Ishikawa (cell line): ENCODE measurements around the gene SYT15.

Experiments used
- CREB1 ChIP-seq: IDR thresholded peaks from 2 replicates; pipeline ENCODE4 v1.6.1; 2012; ENCODE audit warnings: low read depth
- EP300 ChIP-seq: IDR thresholded peaks from 2 replicates; pipeline ENCODE4 v1.6.1; 2012; ENCODE audit warnings: borderline replicate concordance

DNA sequence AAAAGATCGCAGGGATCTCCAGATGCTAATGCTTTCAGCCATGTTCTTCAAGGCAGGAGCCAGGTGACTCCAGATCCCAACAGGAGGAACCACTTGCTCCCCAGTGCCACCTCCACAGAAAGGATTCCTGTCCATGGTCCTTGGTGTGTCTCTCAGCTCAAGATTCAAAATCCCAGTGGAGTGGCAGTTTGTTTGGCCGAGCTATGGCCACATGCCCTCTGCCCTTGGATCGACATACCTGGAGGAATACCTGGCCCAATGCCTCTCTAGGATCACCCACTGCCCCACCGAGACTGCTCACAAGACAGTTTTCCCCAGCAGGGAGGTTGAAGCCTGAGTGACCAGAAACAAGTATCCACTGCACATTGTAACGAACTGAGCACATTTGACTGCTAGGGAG lies 18.5 kb upstream of the SYT15 start:
- TF ChIP-seq EP300 (no peak), CREB1 (no peak)
